Endothelial cell of umbilical vein (primary cell): ENCODE results near the gene HSPA12A. TPM values are rescaled to one million over a fixed set of nuclear protein-coding genes. Genes with fewer than 3 reads are reported as not detected.

ENCODE experiments used
- BruUV-seq: library from RNA; stranded (reverse); fragments of 400-500 nt; replicated peaks from 2 replicates; lab custom pipeline; 2021; lab: Mats Ljungman, UMichigan
- CTCF ChIA-PET: fragments of 300-600, 350-600 bp; sonication (Branson Sonifier 250); formaldehyde crosslinking; loops from one replicate; lab custom pipeline; 2021; ENCODE audit warnings: antibody characterized with exemption, inconsistent platforms; lab: Charles Lee
- POLR2A ChIA-PET: fragments of 300-600, 350-600 bp; sonication (Branson Sonifier 250); formaldehyde crosslinking; loops from one replicate; lab custom pipeline; 2021; ENCODE audit warnings: antibody characterized with exemption, inconsistent platforms; lab: Charles Lee
- DNase-seq: peaks from one replicate; pipeline ENCODE4 v3.0.0-alpha.2; 2011; ENCODE audit warnings: low read depth, low spot score
- FAIRE-seq: peaks from 2 replicates; lab custom pipeline; 2011; peaks lifted over from hg19 to GRCh38; lab: Jason Lieb, UNC
- H2AFZ ChIP-seq: 2 replicates; pipeline ENCODE4 v1.6.0; 2012; ENCODE audit warnings: low read depth, low read length, control low read depth, inconsistent platforms
- H3K27ac ChIP-seq: 2 replicates; pipeline ENCODE4 v1.5.1; 2011; ENCODE audit warnings: low read depth, mild to moderate bottlenecking, control low read depth, low read length, moderate library complexity; ENCODE audit not compliant: insufficient read depth
- H3K27me3 ChIP-seq, 2 experiments: 2 replicates each; pipeline versions ENCODE4 v1.6.0 to v1.6.1; 2011; ENCODE audit warnings: low read length in 2 of 2, mixed read lengths in 1 of 2; ENCODE audit not compliant: control insufficient read depth in 2 of 2, insufficient read depth in 2 of 2
- H3K36me3 ChIP-seq, 2 experiments: 2 replicates in 1 of 2; 3 replicates in 1 of 2; pipeline ENCODE4 v1.5.1; 2011; ENCODE audit warnings: low read length in 2 of 2, mild to moderate bottlenecking in 1 of 2, moderate library complexity in 1 of 2; ENCODE audit not compliant: control insufficient read depth in 2 of 2, insufficient read depth in 2 of 2; ENCODE audit errors: extremely low read depth in 1 of 2
- H3K4me1 ChIP-seq: 3 replicates; pipeline ENCODE4 v1.5.1; 2011; ENCODE audit warnings: mild to moderate bottlenecking, low read length; ENCODE audit not compliant: control insufficient read depth, insufficient read depth; ENCODE audit errors: extremely low read depth
- H3K4me2 ChIP-seq: 2 replicates; pipeline ENCODE4 v1.6.1; 2011; ENCODE audit warnings: low read length, control low read depth, mixed read lengths; ENCODE audit not compliant: insufficient read depth
- H3K4me3 ChIP-seq, 3 experiments: fragments of 200-600 bp in 1 of 3; sonication (generic), shearing (Covaris generic) in 1 of 3; replicated peaks in 1 of 3; 2 replicates each; pipeline ENCODE4 v1.5.1; 2011 to 2016; ENCODE audit warnings: control low read depth in 3 of 3, low read length in 3 of 3, mild to moderate bottlenecking in 2 of 3, inconsistent platforms in 1 of 3, low read depth in 1 of 3, moderate library complexity in 1 of 3; ENCODE audit not compliant: insufficient read depth in 1 of 3
- H3K79me2 ChIP-seq: 2 replicates; pipeline ENCODE4 v1.6.0; 2012; ENCODE audit warnings: low read length, inconsistent platforms; ENCODE audit not compliant: control insufficient read depth, insufficient read depth
- H3K9ac ChIP-seq: replicated peaks from 2 replicates; pipeline ENCODE3; 2011; ENCODE audit warnings: low read length, control low read depth; ENCODE audit not compliant: insufficient read depth; ENCODE audit errors: extremely low read depth
- H3K9me1 ChIP-seq: replicated peaks from 3 replicates; pipeline ENCODE4 v1.6.0; 2011; ENCODE audit warnings: mild to moderate bottlenecking, low read length; ENCODE audit not compliant: control insufficient read depth, insufficient read depth; ENCODE audit errors: extremely low read depth
- H3K9me3 ChIP-seq: replicated peaks from 2 replicates; pipeline ENCODE4 v1.5.1; 2012; ENCODE audit warnings: low read length, inconsistent platforms; ENCODE audit not compliant: control insufficient read depth, insufficient read depth
- H4K20me1 ChIP-seq: replicated peaks from 2 replicates; pipeline ENCODE3; 2011; ENCODE audit warnings: mild to moderate bottlenecking, low read length; ENCODE audit not compliant: control insufficient read depth, insufficient read depth; ENCODE audit errors: extremely low read depth
- EZH2 ChIP-seq: IDR thresholded peaks from 2 replicates; pipeline ENCODE4 v1.6.1; 2012; ENCODE audit warnings: borderline replicate concordance, low read depth, mild to moderate bottlenecking, moderate library complexity, low read length, inconsistent platforms; ENCODE audit not compliant: severe bottlenecking
- FOS ChIP-seq: IDR thresholded peaks from 2 replicates; pipeline ENCODE4 v1.6.1; 2011; ENCODE audit warnings: mild to moderate bottlenecking, low read length, moderate library complexity, borderline replicate concordance; ENCODE audit not compliant: insufficient read depth
- GATA2 ChIP-seq: IDR thresholded peaks from 2 replicates; pipeline ENCODE4 v1.7.0; 2011; ENCODE audit warnings: low read depth, mild to moderate bottlenecking, moderate library complexity, mixed read lengths, low read length; ENCODE audit not compliant: insufficient read length, insufficient read depth
- JUN ChIP-seq: IDR thresholded peaks from 2 replicates; pipeline ENCODE4 v1.6.1; 2011; ENCODE audit warnings: borderline replicate concordance, low read depth; ENCODE audit not compliant: insufficient read length, insufficient read depth
- MAX ChIP-seq: IDR thresholded peaks from 2 replicates; pipeline ENCODE4 v1.6.1; 2011; ENCODE audit not compliant: insufficient read depth, insufficient read length
- MYC ChIP-seq: IDR thresholded peaks from one replicate; pipeline ENCODE4 v1.6.1; 2011; ENCODE audit warnings: mild to moderate bottlenecking, low read depth, low read length
- POLR2A ChIP-seq: IDR thresholded peaks from 2 replicates; pipeline ENCODE4 v1.6.1; 2012; ENCODE audit warnings: low read depth, mild to moderate bottlenecking, control low read depth, low read length
- POLR2AphosphoS5 ChIP-seq: IDR thresholded peaks from 2 replicates; pipeline ENCODE4 v1.6.1; 2012; ENCODE audit warnings: low read depth, mild to moderate bottlenecking, control low read depth, low read length, moderate library complexity; ENCODE audit not compliant: insufficient read depth
- dilution Hi-C: fragments of 300-500 bp; cut with MboI; formaldehyde crosslinking; loops from one replicate; pipeline ENCODE4 v1.15.0; 2019; ENCODE audit warnings: low sequenced_read_pairs; ENCODE audit not compliant: extremely low pct_ligation_motif_present
- intact Hi-C: fragments of 100-400 bp; cut with micrococcal nuclease; formaldehyde crosslinking; loops from one replicate; pipeline ENCODE4 v1.10.0; 2022
- polyA plus RNA-seq, 4 experiments: library from polyadenylated mRNA; depleted of rRNA in 3 of 4; stranded (reverse) in 3 of 4; unstranded in 1 of 4; fragments of >200 nt; gene quantifications; 2 replicates each; pipeline versions ENCODE4 v1.2.1 to v1.2.3, GENCODE V29; 2011 to 2012; ENCODE audit warnings: missing spikeins in 1 of 4
- total RNA-seq: library from RNA; stranded (reverse); gene quantifications from 2 replicates; pipeline ENCODE4 v1.2.3, GENCODE V29; 2021
- TF ChIP-seq, protein P1 (sequence below), 2 donors: IDR thresholded peaks; 1 replicate in 1 of 2; 2 replicates in 1 of 2; pipeline ENCODE4 v1.5.1; 2011; ENCODE audit warnings: low read length in 2 of 2, mild to moderate bottlenecking in 2 of 2, moderate library complexity in 2 of 2, control low read depth in 1 of 2, inconsistent platforms in 1 of 2, low read depth in 1 of 2; ENCODE audit not compliant: insufficient read depth in 1 of 2; ENCODE audit errors: extremely low read depth in 1 of 2

The HSPA12A gene
- total and polyA plus RNA-seq, 2 donors (not counting 3 experiments of a cell fraction or from before 2014, with no cell fraction given) = 0.22 to 0.29 TPM

DNA sequence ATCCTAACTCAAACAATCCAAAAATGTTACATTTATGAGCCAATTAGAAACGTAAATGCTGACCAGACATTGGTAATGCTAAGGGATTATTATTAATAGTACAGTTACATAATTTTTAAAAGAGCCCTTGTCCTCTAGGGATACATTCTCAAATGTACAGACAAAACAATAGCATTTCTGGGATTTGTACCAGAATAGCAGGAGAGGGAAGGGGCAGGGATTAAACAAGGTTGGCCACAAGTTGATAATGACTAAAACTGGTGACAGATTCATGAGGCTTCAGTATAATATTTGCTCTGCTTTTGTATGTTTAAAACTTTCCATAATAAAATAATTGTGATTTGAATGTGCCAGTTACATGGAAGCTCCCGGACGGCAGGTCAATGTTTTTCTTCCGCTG lies 27.0 kb downstream of the HSPA12A start:
- H3K79me2 ChIP-seq = no peaks in the 10 kb centered on the region
- no peaks in the 10 kb centered on the region for H3K9me3 ChIP-seq
- ChIA-PET CTCF (no interaction called here), POLR2A (no interaction called here)
- H3K9ac ChIP-seq = no peak overlapping the region
- no peak for DNase-seq
- H3K27me3 ChIP-seq = no peaks in the 10 kb centered on the region
- intact Hi-C loops = no loop called here
- H3K4me2 ChIP-seq = no peak overlapping the region
- no peaks in the 10 kb centered on the region for H3K36me3 ChIP-seq
- BruUV-seq = no TSS peak
- TF ChIP-seq FOS (no peak), EZH2 (no peak), POLR2AphosphoS5 (no peak), JUN (no peak), POLR2A (no peak), GATA2 (no peak), MAX (no peak), MYC (no peak)
- TF ChIP-seq, protein P1, sequence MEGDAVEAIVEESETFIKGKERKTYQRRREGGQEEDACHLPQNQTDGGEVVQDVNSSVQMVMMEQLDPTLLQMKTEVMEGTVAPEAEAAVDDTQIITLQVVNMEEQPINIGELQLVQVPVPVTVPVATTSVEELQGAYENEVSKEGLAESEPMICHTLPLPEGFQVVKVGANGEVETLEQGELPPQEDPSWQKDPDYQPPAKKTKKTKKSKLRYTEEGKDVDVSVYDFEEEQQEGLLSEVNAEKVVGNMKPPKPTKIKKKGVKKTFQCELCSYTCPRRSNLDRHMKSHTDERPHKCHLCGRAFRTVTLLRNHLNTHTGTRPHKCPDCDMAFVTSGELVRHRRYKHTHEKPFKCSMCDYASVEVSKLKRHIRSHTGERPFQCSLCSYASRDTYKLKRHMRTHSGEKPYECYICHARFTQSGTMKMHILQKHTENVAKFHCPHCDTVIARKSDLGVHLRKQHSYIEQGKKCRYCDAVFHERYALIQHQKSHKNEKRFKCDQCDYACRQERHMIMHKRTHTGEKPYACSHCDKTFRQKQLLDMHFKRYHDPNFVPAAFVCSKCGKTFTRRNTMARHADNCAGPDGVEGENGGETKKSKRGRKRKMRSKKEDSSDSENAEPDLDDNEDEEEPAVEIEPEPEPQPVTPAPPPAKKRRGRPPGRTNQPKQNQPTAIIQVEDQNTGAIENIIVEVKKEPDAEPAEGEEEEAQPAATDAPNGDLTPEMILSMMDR (IDR thresholded peaks at IDR 0.05; ENCODE audit: extremely low read depth in 1 of 2, insufficient read depth in 1 of 2, low read depth in 1 of 2, low read length in 2 of 2) = no peak
- no peak overlapping the region for H2AFZ ChIP-seq
- no peak overlapping the region for H3K27ac ChIP-seq
- no peaks in the 10 kb centered on the region for H4K20me1 ChIP-seq
- no peaks in the 10 kb centered on the region for H3K4me1 ChIP-seq
- FAIRE-seq = no peak
- dilution Hi-C loops = no loop called here
- H3K9me1 ChIP-seq = no peaks in the 10 kb centered on the region
- H3K4me3 ChIP-seq = no peak overlapping the region
